H1 (cell line): Measurements from ENCODE around the gene COL25A1. TPM values are rescaled to one million over a fixed set of nuclear protein-coding genes. Genes with fewer than 3 reads are reported as not detected.

Experiments
- CTCF ChIA-PET: fragments of 300-600 bp; sonication (Branson Sonifier 250); formaldehyde crosslinking; loops from one replicate; lab custom pipeline; 2021; ENCODE audit not compliant: partially characterized antibody; lab: Charles Lee
- POLR2A ChIA-PET: fragments of 300-600 bp; sonication (Branson Sonifier 250); formaldehyde crosslinking; loops from one replicate; lab custom pipeline; 2021; ENCODE audit warnings: inconsistent platforms; ENCODE audit not compliant: partially characterized antibody; lab: Charles Lee
- DNase-seq, 2 experiments: peaks; one replicate each; pipeline versions ENCODE4 v3.0.0 to v3.0.0-alpha.2; 2010 to 2022; ENCODE audit warnings: low spot score in 2 of 2, low read depth in 1 of 2, mixed read lengths in 1 of 2
- FAIRE-seq: peaks from 2 replicates; lab custom pipeline; 2011; peaks lifted over from hg19 to GRCh38; lab: Jason Lieb, UNC
- H2AFZ ChIP-seq: 2 replicates; pipeline ENCODE4 v1.8.1; 2012; ENCODE audit warnings: low read length, inconsistent platforms
- H2AK5ac ChIP-seq: 2 replicates; pipeline ENCODE4 v1.6.1; 2013; ENCODE audit warnings: low read depth, low read length
- H2BK120ac ChIP-seq: replicated peaks from 2 replicates; pipeline ENCODE3; 2013; ENCODE audit warnings: low read depth, low read length, inconsistent platforms
- H2BK12ac ChIP-seq: 2 replicates; pipeline ENCODE4 v1.6.1; 2013; ENCODE audit warnings: low read depth, low read length
- H2BK15ac ChIP-seq: 2 replicates; pipeline ENCODE4 v1.6.1; 2013; ENCODE audit warnings: low read length
- H2BK20ac ChIP-seq: 2 replicates; pipeline ENCODE4 v1.6.1; 2013; ENCODE audit warnings: low read length
- H2BK5ac ChIP-seq: 2 replicates; pipeline ENCODE4 v1.6.1; 2013; ENCODE audit warnings: low read depth, low read length
- H3K14ac ChIP-seq: 2 replicates; pipeline ENCODE4 v1.6.1; 2013; ENCODE audit warnings: inconsistent platforms; ENCODE audit not compliant: insufficient read length
- H3K18ac ChIP-seq: 2 replicates; pipeline ENCODE4 v1.6.1; 2013; ENCODE audit warnings: low read length; ENCODE audit errors: extremely low read depth
- H3K23ac ChIP-seq: 2 replicates; pipeline ENCODE4 v1.6.1; 2013; ENCODE audit warnings: inconsistent platforms; ENCODE audit not compliant: insufficient read length
- H3K23me2 ChIP-seq: 2 replicates; pipeline ENCODE4 v1.6.1; 2013; ENCODE audit warnings: low read depth, low read length
- H3K27ac ChIP-seq: 2 replicates; pipeline ENCODE4 v1.6.1; 2011; ENCODE audit warnings: low read depth, low read length, inconsistent platforms
- H3K27me3 ChIP-seq, 4 experiments: replicated peaks in 1 of 4; 1 replicate in 1 of 4; 2 replicates in 3 of 4; pipeline versions ENCODE4 v1.6.1 to v1.8.1; 2011 to 2013; ENCODE audit warnings: low read length in 3 of 4, mild to moderate bottlenecking in 3 of 4, inconsistent platforms in 2 of 4, mixed read lengths in 2 of 4, moderate library complexity in 1 of 4; ENCODE audit not compliant: control insufficient read depth in 3 of 4, insufficient read depth in 3 of 4; ENCODE audit errors: extremely low read depth in 1 of 4
- H3K36me3 ChIP-seq, 4 experiments: 2 replicates each; pipeline versions ENCODE4 v1.6.1 to v1.8.1; 2011 to 2013; ENCODE audit warnings: mild to moderate bottlenecking in 4 of 4, low read length in 3 of 4, moderate library complexity in 2 of 4, control low read depth in 1 of 4, inconsistent platforms in 1 of 4; ENCODE audit not compliant: insufficient read depth in 4 of 4, control insufficient read depth in 2 of 4
- H3K4ac ChIP-seq: replicated peaks from 2 replicates; pipeline ENCODE3; 2013; ENCODE audit warnings: low read length, low read depth, mixed read lengths, inconsistent platforms; ENCODE audit not compliant: insufficient read length
- H3K4me1 ChIP-seq, 4 experiments: replicated peaks in 1 of 4; 1 replicate in 1 of 4; 2 replicates in 3 of 4; pipeline versions ENCODE4 v1.6.1 to v1.8.1; 2011 to 2013; ENCODE audit warnings: low read length in 3 of 4, inconsistent platforms in 2 of 4, mixed read lengths in 1 of 4; ENCODE audit not compliant: insufficient read depth in 4 of 4, control insufficient read depth in 3 of 4
- H3K4me2 ChIP-seq, 2 experiments: 2 replicates each; pipeline versions ENCODE4 v1.6.1 to v1.8.1; 2011 to 2013; ENCODE audit warnings: low read depth in 2 of 2, low read length in 2 of 2, control low read depth in 1 of 2, inconsistent platforms in 1 of 2, mild to moderate bottlenecking in 1 of 2; ENCODE audit not compliant: insufficient read depth in 1 of 2
- H3K4me3 ChIP-seq, 4 experiments: fragments of 200-600, 300-600 bp in 1 of 4; sonication (generic), shearing (Covaris generic), sonication (Bioruptor Twin) in 1 of 4; 2 replicates each; pipeline versions ENCODE4 v1.5.1 to v1.8.1; 2011 to 2016; ENCODE audit warnings: low read length in 4 of 4, low read depth in 3 of 4, control low read depth in 2 of 4, inconsistent platforms in 2 of 4, mild to moderate bottlenecking in 2 of 4, mixed read lengths in 1 of 4, moderate library complexity in 1 of 4; ENCODE audit not compliant: insufficient read depth in 2 of 4; ENCODE audit errors: extremely low read depth in 1 of 4
- H3K56ac ChIP-seq: replicated peaks from 2 replicates; pipeline ENCODE3; 2013; ENCODE audit warnings: low read depth, mild to moderate bottlenecking, mixed read lengths, low read length, inconsistent platforms; ENCODE audit not compliant: insufficient read length
- H3K79me1 ChIP-seq: 2 replicates; pipeline ENCODE4 v1.6.1; 2013; ENCODE audit warnings: low read depth, low read length, control low read depth
- H3K79me2 ChIP-seq, 2 experiments: 2 replicates each; pipeline versions ENCODE4 v1.6.1 to v1.8.1; 2012 to 2013; ENCODE audit warnings: low read length in 2 of 2, mild to moderate bottlenecking in 2 of 2, inconsistent platforms in 1 of 2; ENCODE audit not compliant: insufficient read depth in 2 of 2, control insufficient read depth in 1 of 2
- H3K9ac ChIP-seq, 4 experiments: replicated peaks in 1 of 4; 1 replicate in 1 of 4; 2 replicates in 3 of 4; pipeline versions ENCODE4 v1.6.1 to v1.8.1; 2011 to 2013; ENCODE audit warnings: low read depth in 3 of 4, low read length in 3 of 4, control low read depth in 2 of 4, mild to moderate bottlenecking in 2 of 4, moderate library complexity in 2 of 4, inconsistent platforms in 1 of 4; ENCODE audit errors: extremely low read depth in 1 of 4
- H3K9me3 ChIP-seq, 2 experiments: 2 replicates each; pipeline versions ENCODE4 v1.6.1 to v1.8.1; 2012 to 2013; ENCODE audit warnings: mild to moderate bottlenecking in 2 of 2, moderate library complexity in 2 of 2, control low read depth in 1 of 2, inconsistent platforms in 1 of 2, low read depth in 1 of 2, low read length in 1 of 2, mixed read lengths in 1 of 2; ENCODE audit not compliant: insufficient read depth in 2 of 2
- H4K20me1 ChIP-seq, 2 experiments: replicated peaks in 1 of 2; 2 replicates each; pipeline versions ENCODE3 to v1.8.1; 2011 to 2013; ENCODE audit warnings: inconsistent platforms in 2 of 2, low read length in 2 of 2, mild to moderate bottlenecking in 1 of 2; ENCODE audit not compliant: insufficient read depth in 2 of 2, control insufficient read depth in 1 of 2
- H4K5ac ChIP-seq: 2 replicates; pipeline ENCODE4 v1.6.1; 2013; ENCODE audit warnings: low read length, low read depth, mixed read lengths, inconsistent platforms; ENCODE audit not compliant: insufficient read length
- H4K8ac ChIP-seq: 2 replicates; pipeline ENCODE4 v1.8.0; 2013; ENCODE audit warnings: mild to moderate bottlenecking, moderate library complexity, low read length, inconsistent platforms; ENCODE audit not compliant: insufficient read depth; ENCODE audit errors: extremely low read depth
- H4K91ac ChIP-seq: replicated peaks from 2 replicates; pipeline ENCODE3; 2013; ENCODE audit warnings: low read length, mixed read lengths, inconsistent platforms; ENCODE audit not compliant: insufficient read length
- CBX5 ChIP-seq: fragments of 300-800, 300-1000 bp; sonication (generic); IDR thresholded peaks from 2 replicates; pipeline ENCODE4 v1.7.1; 2016; ENCODE audit warnings: antibody characterized with exemption, low read length, low read depth
- EP300 ChIP-seq, 2 experiments: IDR thresholded peaks; 1 replicate in 1 of 2; 2 replicates in 1 of 2; pipeline ENCODE4 v1.6.1; 2011 to 2012; ENCODE audit warnings: low read depth in 2 of 2, low read length in 2 of 2, mild to moderate bottlenecking in 2 of 2, borderline replicate concordance in 1 of 2, inconsistent platforms in 1 of 2, moderate library complexity in 1 of 2
- JUN ChIP-seq: IDR thresholded peaks from 2 replicates; pipeline ENCODE4 v1.6.1; 2011; ENCODE audit warnings: low read depth, mild to moderate bottlenecking, improper control_type of control experiment, low read length
- WGBS, 2 experiments: shearing (Covaris generic) in 1 of 2; methylation state at CpG; one replicate each; pipeline versions ENCODE4 v1.1.6 to v1.1.7; 2013 to 2015; ENCODE audit warnings: low lambda C conversion rate in 2 of 2, mixed read lengths in 2 of 2, inconsistent platforms in 1 of 2, low coverage in 1 of 2, missing lambda C conversion rate in 1 of 2; ENCODE audit not compliant: insufficient replicate concordance in 2 of 2, insufficient coverage in 1 of 2, insufficient read length in 1 of 2; ENCODE audit errors: extremely low coverage in 1 of 2, missing lambda C conversion rate in 1 of 2; 5-methylcytosine and 5-hydroxymethylcytosine counted together
- polyA plus RNA-seq, 7 experiments: library from polyadenylated mRNA; depleted of rRNA in 3 of 7; stranded (reverse) in 5 of 7; unstranded in 2 of 7; fragments of >200 nt in 5 of 7; fragments of 200-250 nt in 2 of 7; gene quantifications; 1 replicate in 5 of 7; 2 replicates in 1 of 7; 4 replicates in 1 of 7; pipeline versions ENCODE4 v1.2.1 to v1.2.3, GENCODE V29; 2011 to 2013; ENCODE audit warnings: missing spikeins in 2 of 7, mixed read lengths in 2 of 7
- total RNA-seq: library from RNA; stranded (reverse); fragmentation: NEBNext Ultra II Directional; extraction: Animal tissue kit (Norgen Biotek cat#: 25700); gene quantifications from 2 replicates; pipeline ENCODE4 v1.2.1, GENCODE V29; 2021
- TF ChIP-seq, protein P1 (sequence below), 3 experiments: IDR thresholded peaks; 1 replicate in 2 of 3; 2 replicates in 1 of 3; pipeline versions ENCODE4 v1.5.1 to v1.6.1; 2011; ENCODE audit warnings: low read length in 3 of 3, mild to moderate bottlenecking in 3 of 3, inconsistent platforms in 2 of 3, low read depth in 1 of 3, moderate library complexity in 1 of 3; ENCODE audit not compliant: insufficient read depth in 1 of 3; ENCODE audit errors: control extremely low read depth in 1 of 3
- TF ChIP-seq, protein P2 (sequence below): IDR thresholded peaks from 2 replicates; pipeline ENCODE4 v1.6.1; 2012; ENCODE audit warnings: low read length, inconsistent platforms

Gene COL25A1
- total and polyA plus RNA-seq, 2 of the 8 experiments (the other 6 are each of a cell fraction or from before 2014, with no cell fraction given): 1.1 to 8.3 TPM

DNA sequence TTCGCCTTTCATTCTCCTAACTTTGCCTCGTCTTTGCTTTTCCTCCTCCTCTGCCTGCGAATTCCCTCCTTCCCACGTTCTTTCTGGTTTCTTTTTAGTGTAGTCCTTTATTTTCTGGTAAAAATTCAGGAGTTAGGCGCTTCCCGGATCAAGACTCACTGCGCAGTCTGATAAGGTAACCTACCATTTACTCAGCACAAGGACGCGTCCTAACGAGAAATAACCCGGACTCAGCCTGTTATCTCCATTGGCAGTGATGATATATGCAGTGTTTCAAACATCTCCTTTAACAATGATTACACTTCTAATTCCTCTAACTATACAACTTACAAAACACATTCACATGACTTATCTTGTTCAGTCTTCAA, 539.2 kb downstream of the COL25A1 start:
- Histone ChIP-seq H3K23me2 (peaks cover 10% of the 10 kb centered on the region), H3K79me2 (no peaks in the 10 kb centered on the region), H2BK5ac (no peak overlapping the region), H2BK20ac (no peak overlapping the region), H3K56ac (no peak overlapping the region), H3K9me3 (no peaks in the 10 kb centered on the region), H2BK12ac (no peak overlapping the region), H2AFZ (peak overlapping the region; percentile 93), H3K4me3 (peak overlapping the region; percentile 65 to 85 (median 72); a peak in 7 of 8 replicates), H3K23ac (no peak overlapping the region), H4K91ac (no peak overlapping the region), H4K8ac (peak overlapping the region; percentile 20; the same call in 1 of the 2 replicates), H3K18ac (no peak overlapping the region), H2AK5ac (no peak overlapping the region), H3K27me3 (peaks cover 0 to 6% (median 3%) of the 10 kb centered on the region in 4 experiments; a peak in 5 of 7 replicates), H3K14ac (no peak overlapping the region), H2BK120ac (no peak overlapping the region), H4K20me1 (no peaks in the 10 kb centered on the region), H3K36me3 (no peaks in the 10 kb centered on the region), H3K4me1 (peaks cover 0 to 4% (median 0%) of the 10 kb centered on the region in 4 experiments; a peak in 2 of 7 replicates), H3K27ac (no peak overlapping the region), H4K5ac (no peak overlapping the region), H3K9ac (no peak overlapping the region; a peak in 1 of 7 replicates), H3K4me2 (peak overlapping the region; percentile 73 to 83), H3K79me1 (no peaks in the 10 kb centered on the region), H2BK15ac (no peak overlapping the region), H3K4ac (no peak overlapping the region)
- CTCF ChIA-PET: interaction anchor here (0.7 to 3.1 kb wide), 6 partner anchors 11 to 470 kb away, joined by 3 to 14 read pairs (median 3); no protein-coding TSS in a partner anchor
- POLR2A ChIA-PET: interaction anchor here (0.6 to 1.5 kb wide), 4 partner anchors 11 to 142 kb away, joined by 3 to 7 read pairs (median 3); partner anchors contain the start of genes OSTC and RPL34
- DNase-seq: no peak
- 37% methylated on average over 11 of the region's 11 CpGs; no CpG with 5 or more reads in 1 of the 2 experiments for WGBS, 2 experiments
- no peak for FAIRE-seq
- TF ChIP-seq, protein P1, sequence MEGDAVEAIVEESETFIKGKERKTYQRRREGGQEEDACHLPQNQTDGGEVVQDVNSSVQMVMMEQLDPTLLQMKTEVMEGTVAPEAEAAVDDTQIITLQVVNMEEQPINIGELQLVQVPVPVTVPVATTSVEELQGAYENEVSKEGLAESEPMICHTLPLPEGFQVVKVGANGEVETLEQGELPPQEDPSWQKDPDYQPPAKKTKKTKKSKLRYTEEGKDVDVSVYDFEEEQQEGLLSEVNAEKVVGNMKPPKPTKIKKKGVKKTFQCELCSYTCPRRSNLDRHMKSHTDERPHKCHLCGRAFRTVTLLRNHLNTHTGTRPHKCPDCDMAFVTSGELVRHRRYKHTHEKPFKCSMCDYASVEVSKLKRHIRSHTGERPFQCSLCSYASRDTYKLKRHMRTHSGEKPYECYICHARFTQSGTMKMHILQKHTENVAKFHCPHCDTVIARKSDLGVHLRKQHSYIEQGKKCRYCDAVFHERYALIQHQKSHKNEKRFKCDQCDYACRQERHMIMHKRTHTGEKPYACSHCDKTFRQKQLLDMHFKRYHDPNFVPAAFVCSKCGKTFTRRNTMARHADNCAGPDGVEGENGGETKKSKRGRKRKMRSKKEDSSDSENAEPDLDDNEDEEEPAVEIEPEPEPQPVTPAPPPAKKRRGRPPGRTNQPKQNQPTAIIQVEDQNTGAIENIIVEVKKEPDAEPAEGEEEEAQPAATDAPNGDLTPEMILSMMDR (IDR thresholded peaks at IDR 0.05; ENCODE audit: control extremely low read depth in 1 of 3, insufficient read depth in 1 of 3, low read depth in 1 of 3, low read length in 3 of 3): no peak
- TF ChIP-seq JUN (no peak), CBX5 (no peak), EP300 (IDR thresholded peaks at IDR 0.05; ENCODE audit: borderline replicate concordance in 1 of 2, low read depth in 2 of 2, low read length in 2 of 2) (no peak)
- TF ChIP-seq, protein P2, sequence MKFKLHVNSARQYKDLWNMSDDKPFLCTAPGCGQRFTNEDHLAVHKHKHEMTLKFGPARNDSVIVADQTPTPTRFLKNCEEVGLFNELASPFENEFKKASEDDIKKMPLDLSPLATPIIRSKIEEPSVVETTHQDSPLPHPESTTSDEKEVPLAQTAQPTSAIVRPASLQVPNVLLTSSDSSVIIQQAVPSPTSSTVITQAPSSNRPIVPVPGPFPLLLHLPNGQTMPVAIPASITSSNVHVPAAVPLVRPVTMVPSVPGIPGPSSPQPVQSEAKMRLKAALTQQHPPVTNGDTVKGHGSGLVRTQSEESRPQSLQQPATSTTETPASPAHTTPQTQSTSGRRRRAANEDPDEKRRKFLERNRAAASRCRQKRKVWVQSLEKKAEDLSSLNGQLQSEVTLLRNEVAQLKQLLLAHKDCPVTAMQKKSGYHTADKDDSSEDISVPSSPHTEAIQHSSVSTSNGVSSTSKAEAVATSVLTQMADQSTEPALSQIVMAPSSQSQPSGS: no peak
